HG02642 (cell line): Measurements from ENCODE around the gene IL12RB2.
A peak's percentile ranks its signal among the peaks of the same experiment; 100 is the strongest.
"Not testable (repeated sequence)": the region's sequence is repeated elsewhere in the genome, so short reads cannot be mapped to it uniquely, and the experiment has no call there.

Source experiments
- ATAC-seq: cut with Tn5 transposase; IDR thresholded peaks from one replicate; pipeline ENCODE4 v1.9.1; 2021; ENCODE audit warnings: mild to moderate bottlenecking; ENCODE audit not compliant: unreplicated experiment, poor library complexity

The IL12RB2 gene

DNA sequence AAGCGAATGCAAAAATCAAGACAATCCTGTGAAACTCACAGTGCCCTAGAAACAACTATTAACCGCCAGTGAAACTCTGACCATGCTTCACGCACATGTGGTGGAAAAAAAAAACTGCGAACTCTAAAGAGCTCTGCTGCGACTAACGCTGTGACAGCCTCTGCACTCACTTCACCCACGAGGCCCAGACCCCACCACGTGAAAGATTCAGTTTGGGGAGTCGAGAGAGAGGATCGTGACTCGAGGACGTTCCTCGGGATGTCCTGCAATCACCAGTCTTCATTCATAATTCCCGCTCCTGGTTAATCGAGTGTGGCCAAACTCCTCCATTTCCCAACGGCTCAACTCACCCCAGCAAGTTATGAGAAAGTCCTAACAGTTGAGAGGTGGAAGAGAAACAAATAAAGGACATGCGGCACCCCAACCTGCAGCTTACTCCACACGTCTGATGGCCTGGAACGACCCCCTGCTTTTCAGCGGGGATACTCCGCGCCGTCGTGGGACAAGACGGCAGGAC is 121.4 kb downstream of the IL12RB2 start:
- no peak for ATAC-seq

GRCh38 chr1:67429528-67430357 is 122.1 kb downstream of the IL12RB2 start:
- ATAC-seq, result peak; percentile 15

GRCh38 chr1:67430358-67431155 is 122.9 kb downstream of the IL12RB2 start, which contains the start of gene SERBP1:
TSS of gene SERBP1 (minus strand) at chr1:67430402. CDS start at chr1:67430300, 102 bp downstream.
- ATAC-seq, result peak; percentile 88

DNA sequence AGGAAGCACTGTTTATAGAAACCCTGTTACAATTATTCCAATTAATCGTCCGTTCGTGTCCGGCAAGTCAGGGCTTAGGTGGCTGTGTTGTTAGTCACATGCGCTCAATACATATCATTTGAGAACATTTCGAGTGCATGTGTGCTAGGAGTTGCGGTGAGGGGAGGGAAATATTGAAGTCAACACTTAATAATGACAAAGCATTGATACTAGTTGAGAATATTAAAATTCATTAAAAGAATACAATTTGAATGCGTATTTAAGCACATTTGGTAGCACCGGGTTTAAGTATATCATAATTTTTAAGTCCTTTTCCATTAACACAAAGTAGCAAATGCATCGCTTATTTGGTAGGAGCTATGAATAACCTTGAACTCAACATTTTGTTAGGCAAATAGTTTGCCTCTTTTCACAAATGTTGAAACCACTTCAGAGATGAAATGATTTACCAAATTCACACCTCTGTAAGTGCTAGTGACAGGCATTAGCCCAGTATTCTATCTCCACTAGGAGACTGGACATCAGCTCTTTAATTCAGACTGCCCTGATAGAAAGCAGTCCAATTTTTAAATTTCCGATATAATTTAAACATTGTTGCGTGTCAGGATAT is 123.6 kb downstream of the IL12RB2 start:
- ATAC-seq, result no peak

DNA sequence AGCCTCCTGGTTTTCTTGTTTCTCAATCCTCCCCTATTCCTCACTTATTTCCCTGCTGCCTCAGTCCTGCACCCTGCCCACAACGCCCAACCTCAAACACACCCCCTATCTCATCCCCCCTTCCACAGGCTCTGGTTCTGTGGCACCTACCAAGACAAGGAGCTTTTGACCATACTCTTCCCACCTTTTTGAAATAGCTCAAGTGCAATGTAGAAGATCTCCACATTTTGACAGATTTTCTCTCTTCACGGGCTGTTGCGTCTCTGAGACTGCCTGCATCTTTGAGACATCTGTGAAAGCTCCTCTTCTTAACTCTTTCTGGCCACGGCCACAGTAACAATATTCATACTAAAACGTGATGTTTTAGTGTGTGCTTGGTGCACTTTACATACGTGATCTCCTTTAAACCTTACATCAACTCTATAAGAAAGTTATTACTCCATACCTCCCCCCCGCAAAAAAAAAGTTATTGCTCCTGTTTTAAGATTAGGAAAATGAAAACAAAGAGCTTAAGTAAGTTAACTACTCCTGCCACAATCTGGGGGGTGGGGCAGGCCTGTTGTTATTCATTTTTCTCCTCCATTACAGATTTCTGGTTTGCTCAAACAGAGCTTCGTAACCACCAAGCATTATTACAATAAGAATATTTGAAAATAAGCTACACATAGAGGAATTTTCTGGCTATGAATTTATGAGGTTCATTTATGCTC is 124.4 kb downstream of the IL12RB2 start:
- ATAC-seq, result no peak

GRCh38 chr1:67432745-67433144 is 125.1 kb downstream of the IL12RB2 start:
- ATAC-seq, result no peak

DNA sequence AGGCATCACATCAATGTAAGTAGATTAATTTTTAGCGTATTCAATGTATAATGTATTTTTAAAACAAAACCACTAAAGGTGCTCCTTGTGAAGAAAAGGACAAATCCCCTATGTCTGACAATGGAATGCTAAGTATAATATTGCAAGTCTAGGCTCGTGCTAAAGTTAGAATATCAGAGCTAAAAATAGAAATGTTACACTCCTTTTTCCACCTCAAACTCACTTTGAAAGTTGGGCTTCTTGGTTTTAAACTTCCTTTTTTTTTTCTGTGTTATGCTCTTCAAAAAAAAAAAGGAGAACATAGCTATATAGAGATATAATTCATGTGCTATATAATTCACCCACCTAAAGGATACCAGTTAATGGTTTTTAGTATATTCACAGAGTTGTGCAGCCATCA is 126.2 kb downstream of the IL12RB2 start:
- ATAC-seq, result no peak

DNA sequence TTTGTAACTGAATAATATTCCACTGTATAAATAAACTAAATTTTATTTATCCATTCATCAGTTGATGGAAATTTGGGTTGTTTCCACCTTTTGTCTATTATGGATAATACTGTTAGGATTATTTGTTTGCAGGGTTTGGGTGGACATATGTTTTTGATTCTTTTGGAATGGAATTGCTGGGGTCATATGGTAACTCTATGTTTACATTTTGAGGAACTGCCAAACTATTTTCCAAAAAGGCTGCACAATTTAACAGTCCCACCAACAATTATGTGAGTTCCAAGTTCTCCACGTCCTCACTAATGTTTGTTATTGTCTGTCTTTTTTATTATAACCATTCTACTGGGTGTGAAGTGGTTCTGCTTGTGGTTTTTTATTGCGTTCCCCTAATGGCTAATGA is 126.8 kb downstream of the IL12RB2 start:
- ATAC-seq, result no peak

GRCh38 chr1:67436511-67437055 is 128.9 kb downstream of the IL12RB2 start:
- no peak for ATAC-seq

DNA sequence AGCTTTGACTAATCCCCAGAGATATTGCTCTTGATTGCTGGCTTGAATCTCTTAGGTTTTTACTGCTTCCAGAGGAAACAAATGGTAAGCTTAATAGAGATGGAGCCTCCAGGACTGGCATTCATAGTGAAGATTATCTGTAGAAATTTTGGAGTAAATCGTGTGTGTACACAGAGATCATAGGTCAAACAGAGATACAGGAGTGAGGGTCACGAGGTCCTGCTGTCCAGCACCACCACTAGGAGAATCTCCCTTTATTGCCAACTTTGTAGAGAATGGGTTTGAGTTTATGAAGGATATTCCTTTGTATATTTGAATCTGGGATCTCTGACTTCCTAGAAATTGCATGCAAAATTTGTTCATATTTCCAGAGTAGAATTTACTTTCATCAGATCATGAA is 130.3 kb downstream of the IL12RB2 start:
- ATAC-seq, result no peak

DNA sequence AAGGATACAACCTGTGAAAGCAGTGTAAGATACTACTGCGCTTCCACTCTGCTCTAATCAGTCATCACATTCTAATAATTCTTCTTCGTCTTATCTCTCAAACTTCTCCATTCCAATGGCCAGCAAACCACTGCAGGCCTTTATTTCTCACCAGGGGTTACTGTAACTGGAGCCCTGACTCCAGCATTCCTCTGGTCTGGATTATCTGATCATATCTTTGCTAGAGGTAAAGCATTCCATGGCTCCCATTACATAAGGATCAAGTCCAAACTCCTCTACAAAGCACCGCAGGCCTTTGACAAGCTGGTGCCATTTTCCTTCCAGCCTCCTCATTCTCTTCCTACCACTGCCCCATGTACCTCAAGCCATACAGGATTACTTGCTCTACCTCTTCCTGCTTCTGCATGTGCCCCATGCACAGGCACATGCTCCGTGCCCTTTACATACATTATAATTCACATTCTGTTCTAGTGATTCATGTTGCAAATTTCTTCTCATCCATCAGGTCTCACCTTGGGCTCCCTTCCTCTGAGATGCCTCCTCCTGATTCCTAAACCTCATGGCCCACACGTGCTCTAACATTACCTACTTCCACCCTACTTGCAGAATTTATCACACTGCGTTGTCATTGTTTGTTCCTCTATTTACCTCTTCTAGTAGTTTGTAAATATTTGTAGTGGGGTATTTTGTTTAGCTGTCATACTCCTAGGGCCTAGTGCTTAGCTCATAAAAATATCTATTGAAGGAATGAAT is 131.8 kb downstream of the IL12RB2 start:
- no peak for ATAC-seq

DNA sequence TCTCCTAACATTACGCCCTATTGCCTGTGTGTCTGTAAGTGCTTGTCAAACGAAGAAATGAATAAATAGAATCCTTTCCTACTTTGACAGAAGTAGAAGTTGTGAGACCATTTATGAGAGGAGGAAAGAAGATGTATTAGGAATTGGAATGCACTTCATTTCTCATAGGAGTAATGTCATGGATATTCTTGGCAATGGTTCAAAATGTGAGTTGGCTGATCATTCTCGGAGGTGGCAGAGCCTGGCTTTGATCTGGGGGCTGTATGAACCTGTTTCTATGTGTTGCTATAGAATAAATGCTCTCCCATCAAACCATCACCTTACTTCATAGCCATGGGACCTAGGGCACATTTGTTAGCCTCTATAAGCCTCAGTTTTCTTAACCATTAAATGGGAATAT is 132.7 kb downstream of the IL12RB2 start:
- ATAC-seq, result no peak

- ATAC-seq, result peak; percentile 62
These were observed 133.5 kb downstream of the IL12RB2 start for GRCh38 chr1:67441183-67441582.

- no peak for ATAC-seq
These were observed 134.1 kb downstream of the IL12RB2 start for GRCh38 chr1:67441739-67442281.

GRCh38 chr1:67446014-67446413 is 138.3 kb downstream of the IL12RB2 start:
- ATAC-seq, result not testable (repeated sequence)
